Muscle layer of colon (tissue), 2 donors: ENCODE measurements around the gene CDC6.

Experiments
- H3K27ac ChIP-seq: one replicate; pipeline ENCODE4 v1.7.0; 2013; ENCODE audit warnings: low read depth, mild to moderate bottlenecking, low read length, moderate library complexity
- H3K27me3 ChIP-seq, 2 donors: one replicate each; pipeline ENCODE4 v1.7.0; 2013; ENCODE audit warnings: low read length in 2 of 2, mild to moderate bottlenecking in 2 of 2; ENCODE audit not compliant: insufficient read depth in 2 of 2, control insufficient read depth in 1 of 2
- H3K36me3 ChIP-seq: one replicate; pipeline ENCODE4 v1.7.0; 2013; ENCODE audit warnings: mild to moderate bottlenecking, low read length; ENCODE audit not compliant: insufficient read depth
- H3K4me1 ChIP-seq: one replicate; pipeline ENCODE4 v1.7.0; 2013; ENCODE audit warnings: mild to moderate bottlenecking, low read length; ENCODE audit not compliant: insufficient read depth
- H3K4me3 ChIP-seq, 2 donors: one replicate each; pipeline ENCODE4 v1.7.0; 2013; ENCODE audit warnings: low read length in 2 of 2, low read depth in 1 of 2, mild to moderate bottlenecking in 1 of 2, moderate library complexity in 1 of 2
- H3K9ac ChIP-seq: one replicate; pipeline ENCODE4 v1.7.0; 2013; ENCODE audit warnings: low read length
- H3K9me3 ChIP-seq: one replicate; pipeline ENCODE4 v1.7.0; 2013; ENCODE audit warnings: mild to moderate bottlenecking, low read length
- donor health status: abdominal sarcoma.
- donor health status: Adenocarcinoma of cecum.

The CDC6 gene

GRCh38 chr17:40264458-40265185 lies 23.1 kb upstream of the CDC6 start:
- Histone ChIP-seq H3K4me1 (no peaks in the 10 kb centered on the region), H3K9ac (no peak overlapping the region), H3K9me3 (no peaks in the 10 kb centered on the region), H3K36me3 (peaks cover 54% of the 10 kb centered on the region), H3K27ac (no peak overlapping the region), H3K4me3 (no peak overlapping the region), H3K27me3 (no peaks in the 10 kb centered on the region)

- H3K9ac ChIP-seq: no peak overlapping the region
- no peaks in the 10 kb centered on the region for H3K4me1 ChIP-seq
- H3K36me3 ChIP-seq: peaks cover 52% of the 10 kb centered on the region
- H3K4me3 ChIP-seq: no peak overlapping the region
- H3K27ac ChIP-seq: no peak overlapping the region
- H3K9me3 ChIP-seq: no peaks in the 10 kb centered on the region
- H3K27me3 ChIP-seq: no peaks in the 10 kb centered on the region
Measured at GRCh38 chr17:40265337-40265736, 22.3 kb upstream of the CDC6 start.

- peaks cover 53% of the 10 kb centered on the region for H3K36me3 ChIP-seq
- H3K9ac ChIP-seq: no peak overlapping the region
- no peak overlapping the region for H3K4me3 ChIP-seq
- no peaks in the 10 kb centered on the region for H3K9me3 ChIP-seq
- no peaks in the 10 kb centered on the region for H3K4me1 ChIP-seq
- no peaks in the 10 kb centered on the region for H3K27me3 ChIP-seq
- H3K27ac ChIP-seq: no peak overlapping the region
Measured at GRCh38 chr17:40266882-40267281, 20.8 kb upstream of the CDC6 start.

- Histone ChIP-seq H3K27ac (no peak overlapping the region), H3K27me3 (no peaks in the 10 kb centered on the region), H3K9me3 (no peaks in the 10 kb centered on the region), H3K4me3 (no peak overlapping the region), H3K36me3 (peaks cover 49% of the 10 kb centered on the region), H3K9ac (no peak overlapping the region), H3K4me1 (no peaks in the 10 kb centered on the region)
Measured at GRCh38 chr17:40268141-40268712, 19.5 kb upstream of the CDC6 start.

GRCh38 chr17:40278414-40278813 lies 9.3 kb upstream of the CDC6 start:
- Histone ChIP-seq H3K4me1 (no peaks in the 10 kb centered on the region), H3K4me3 (no peak overlapping the region), H3K27ac (no peak overlapping the region), H3K9me3 (no peaks in the 10 kb centered on the region), H3K36me3 (peaks cover 65% of the 10 kb centered on the region), H3K9ac (no peak overlapping the region), H3K27me3 (no peaks in the 10 kb centered on the region)

GRCh38 chr17:40279402-40279801 lies 8.3 kb upstream of the CDC6 start:
- Histone ChIP-seq H3K27ac (no peak overlapping the region), H3K27me3 (no peaks in the 10 kb centered on the region), H3K4me3 (no peak overlapping the region), H3K9me3 (no peaks in the 10 kb centered on the region), H3K9ac (no peak overlapping the region), H3K36me3 (peaks cover 58% of the 10 kb centered on the region), H3K4me1 (no peaks in the 10 kb centered on the region)

- H3K9ac ChIP-seq: no peak overlapping the region
- H3K27ac ChIP-seq: no peak overlapping the region
- no peaks in the 10 kb centered on the region for H3K4me1 ChIP-seq
- H3K9me3 ChIP-seq: no peaks in the 10 kb centered on the region
- no peaks in the 10 kb centered on the region for H3K27me3 ChIP-seq
- peaks cover 46% of the 10 kb centered on the region for H3K36me3 ChIP-seq
- H3K4me3 ChIP-seq: no peak overlapping the region
Measured at GRCh38 chr17:40281663-40282062, 6.0 kb upstream of the CDC6 start.

- Histone ChIP-seq H3K9ac (no peak overlapping the region), H3K27me3 (no peaks in the 10 kb centered on the region), H3K4me3 (no peak overlapping the region), H3K27ac (no peak overlapping the region), H3K9me3 (no peaks in the 10 kb centered on the region), H3K36me3 (peaks cover 28% of the 10 kb centered on the region), H3K4me1 (peaks cover 6% of the 10 kb centered on the region)
Measured at GRCh38 chr17:40283662-40284061, 4.0 kb upstream of the CDC6 start.

- no peak overlapping the region for H3K4me3 ChIP-seq
- H3K4me1 ChIP-seq: peaks cover 6% of the 10 kb centered on the region
- no peak overlapping the region for H3K9ac ChIP-seq
- no peaks in the 10 kb centered on the region for H3K27me3 ChIP-seq
- no peaks in the 10 kb centered on the region for H3K9me3 ChIP-seq
- peak overlapping the region; percentile 12 for H3K27ac ChIP-seq
- H3K36me3 ChIP-seq: peaks cover 23% of the 10 kb centered on the region
Measured at GRCh38 chr17:40284085-40284713, 3.5 kb upstream of the CDC6 start.

- no peak overlapping the region for H3K4me3 ChIP-seq
- no peaks in the 10 kb centered on the region for H3K9me3 ChIP-seq
- peaks cover 10% of the 10 kb centered on the region for H3K4me1 ChIP-seq
- peaks cover 2% of the 10 kb centered on the region for H3K36me3 ChIP-seq
- H3K9ac ChIP-seq: no peak overlapping the region
- no peaks in the 10 kb centered on the region for H3K27me3 ChIP-seq
- no peak overlapping the region for H3K27ac ChIP-seq
Measured at GRCh38 chr17:40286473-40286872, 1.2 kb upstream of the CDC6 start.

- H3K27ac ChIP-seq: no peak overlapping the region
- no peaks in the 10 kb centered on the region for H3K27me3 ChIP-seq
- H3K36me3 ChIP-seq: no peaks in the 10 kb centered on the region
- H3K4me1 ChIP-seq: peaks cover 10% of the 10 kb centered on the region
- H3K9ac ChIP-seq: no peak overlapping the region
- no peaks in the 10 kb centered on the region for H3K9me3 ChIP-seq
- peak overlapping the region in 1 of 2 donors; percentile 21 for H3K4me3 ChIP-seq
Measured at GRCh38 chr17:40287159-40287493, 553 bp upstream of the CDC6 start.
